H1 (cell line): Measurements from ENCODE around the gene LPAR2. TPM values are rescaled to one million over a fixed set of nuclear protein-coding genes. Genes with fewer than 3 reads are reported as not detected.

Experiments
- EP300 ChIP-seq, 2 experiments: IDR thresholded peaks; 1 replicate in 1 of 2; 2 replicates in 1 of 2; pipeline ENCODE4 v1.6.1; 2011 to 2012; ENCODE audit warnings: low read depth in 2 of 2, low read length in 2 of 2, mild to moderate bottlenecking in 2 of 2, borderline replicate concordance in 1 of 2, inconsistent platforms in 1 of 2, moderate library complexity in 1 of 2
- GTF2F1 ChIP-seq: IDR thresholded peaks from 2 replicates; pipeline ENCODE4 v1.6.1; 2012; ENCODE audit warnings: low read depth, low read length, improper control_type of control experiment, borderline replicate concordance
- NRF1 ChIP-seq: IDR thresholded peaks from 2 replicates; pipeline ENCODE4 v1.6.1; 2011; ENCODE audit warnings: mild to moderate bottlenecking, low read depth, low read length, improper control_type of control experiment
- TBP ChIP-seq: IDR thresholded peaks from 2 replicates; pipeline ENCODE4 v1.6.1; 2011; ENCODE audit warnings: low read depth, low read length, improper control_type of control experiment
- polyA plus RNA-seq, 7 experiments: library from polyadenylated mRNA; depleted of rRNA in 3 of 7; stranded (reverse) in 5 of 7; unstranded in 2 of 7; fragments of >200 nt in 5 of 7; fragments of 200-250 nt in 2 of 7; gene quantifications; 1 replicate in 5 of 7; 2 replicates in 1 of 7; 4 replicates in 1 of 7; pipeline versions ENCODE4 v1.2.1 to v1.2.3, GENCODE V29; 2011 to 2013; ENCODE audit warnings: missing spikeins in 2 of 7, mixed read lengths in 2 of 7
- total RNA-seq: library from RNA; stranded (reverse); fragmentation: NEBNext Ultra II Directional; extraction: Animal tissue kit (Norgen Biotek cat#: 25700); gene quantifications from 2 replicates; pipeline ENCODE4 v1.2.1, GENCODE V29; 2021

Gene LPAR2
- total and polyA plus RNA-seq, 2 of the 8 experiments (the other 6 are each of a cell fraction or from before 2014, with no cell fraction given), result 47.6 to 70.2 TPM

GRCh38 chr19:19587771-19588170 lies 40.2 kb downstream of the LPAR2 start (continued):
- TF ChIP-seq EP300 (IDR thresholded peaks at IDR 0.05; ENCODE audit: borderline replicate concordance in 1 of 2, low read depth in 2 of 2, low read length in 2 of 2) (no peak), TBP (no peak), NRF1 (no peak), GTF2F1 (no peak)
- TF ChIP-seq, all 59 proteins: peak for 0
